Endometrial microvascular endothelial cells (primary cell): ENCODE data around the gene FUT3. TPM values are rescaled to one million over a fixed set of nuclear protein-coding genes. Genes with fewer than 3 reads are reported as not detected.
"Not testable (repeated sequence)": the region's sequence is repeated elsewhere in the genome, so short reads cannot be mapped to it uniquely, and the experiment has no call there.

Source experiments
- in situ Hi-C: cut with HindIII; loops from 2 replicates; pipeline ENCODE4 v1.10.0; 2017; ENCODE audit warnings: low sequenced_read_pairs, low pct_unique_long_range_greater_than_20kb; ENCODE audit errors: inconsistent ontology term
- total RNA-seq: library from RNA; depleted of rRNA; stranded (reverse); fragments of >200 nt; gene quantifications from one replicate; pipeline ENCODE4 v1.2.3, GENCODE V29; 2015; ENCODE audit errors: inconsistent ontology term

FUT3 gene
- total RNA-seq, 1 donor from 2014 or later = not detected

GRCh38 chr19:5855151-5855550 lies 3.9 kb upstream of the FUT3 start:
- in situ Hi-C loops = not testable (repeated sequence)

GRCh38 chr19:5854121-5854520 lies 2.9 kb upstream of the FUT3 start:
- in situ Hi-C loops = not testable (repeated sequence)

GRCh38 chr19:5850743-5851293 lies 431 bp downstream of the FUT3 start:
- in situ Hi-C loops = no loop called here

- in situ Hi-C loops = no loop called here
Observed at GRCh38 chr19:5850189-5850588, 1.1 kb downstream of the FUT3 start.

GRCh38 chr19:5848621-5849020 lies 2.6 kb downstream of the FUT3 start:
- in situ Hi-C loops = not testable (repeated sequence)

- in situ Hi-C loops = not testable (repeated sequence)
Observed at GRCh38 chr19:5847846-5848245, 3.4 kb downstream of the FUT3 start.

- in situ Hi-C loops = no loop called here
Observed at GRCh38 chr19:5844456-5845433, 6.5 kb downstream of the FUT3 start.

- in situ Hi-C loops = no loop called here
Observed at GRCh38 chr19:5843295-5843927, 7.8 kb downstream of the FUT3 start.

GRCh38 chr19:5841735-5842111 lies 9.5 kb downstream of the FUT3 start:
- in situ Hi-C loops = not testable (repeated sequence)

GRCh38 chr19:5839065-5840017 lies 11.9 kb downstream of the FUT3 start, which contains the start of gene FUT6:
FUT6 (minus strand) TSS chr19:5839702; CDS start chr19:5832567, 7,135 bp downstream.
- in situ Hi-C loops = no loop called here

GRCh38 chr19:5838353-5839064 lies 12.7 kb downstream of the FUT3 start:
- in situ Hi-C loops = no loop called here

- in situ Hi-C loops = no loop called here
Observed at GRCh38 chr19:5837761-5838352, 13.4 kb downstream of the FUT3 start.

GRCh38 chr19:5832527-5833216 lies 18.6 kb downstream of the FUT3 start:
- in situ Hi-C loops = no loop called here

- in situ Hi-C loops = no loop called here
Observed at GRCh38 chr19:5832061-5832460, 19.2 kb downstream of the FUT3 start.

GRCh38 chr19:5831159-5831558 lies 20.1 kb downstream of the FUT3 start:
- in situ Hi-C loops = no loop called here

GRCh38 chr19:5829567-5830310 lies 21.5 kb downstream of the FUT3 start:
- in situ Hi-C loops = no loop called here
